ENCODE measurements around the gene CTSZ. TPM values are rescaled to one million over a fixed set of nuclear protein-coding genes. Genes with fewer than 3 reads are reported as not detected.
A peak's percentile ranks its signal among the peaks of the same experiment; 100 is the strongest.
"Not testable (repeated sequence)": the region's sequence is repeated elsewhere in the genome, so short reads cannot be mapped to it uniquely, and the experiment has no call there.

Gene CTSZ
- 100 to 1,000 TPM; 283 to 307 TPM for total RNA-seq
- long read RNA-seq, partial matches to known transcripts: 2 of 10 reads
- long read RNA-seq, other reads (novel, unspliced or antisense): 5 of 10 reads

DNA sequence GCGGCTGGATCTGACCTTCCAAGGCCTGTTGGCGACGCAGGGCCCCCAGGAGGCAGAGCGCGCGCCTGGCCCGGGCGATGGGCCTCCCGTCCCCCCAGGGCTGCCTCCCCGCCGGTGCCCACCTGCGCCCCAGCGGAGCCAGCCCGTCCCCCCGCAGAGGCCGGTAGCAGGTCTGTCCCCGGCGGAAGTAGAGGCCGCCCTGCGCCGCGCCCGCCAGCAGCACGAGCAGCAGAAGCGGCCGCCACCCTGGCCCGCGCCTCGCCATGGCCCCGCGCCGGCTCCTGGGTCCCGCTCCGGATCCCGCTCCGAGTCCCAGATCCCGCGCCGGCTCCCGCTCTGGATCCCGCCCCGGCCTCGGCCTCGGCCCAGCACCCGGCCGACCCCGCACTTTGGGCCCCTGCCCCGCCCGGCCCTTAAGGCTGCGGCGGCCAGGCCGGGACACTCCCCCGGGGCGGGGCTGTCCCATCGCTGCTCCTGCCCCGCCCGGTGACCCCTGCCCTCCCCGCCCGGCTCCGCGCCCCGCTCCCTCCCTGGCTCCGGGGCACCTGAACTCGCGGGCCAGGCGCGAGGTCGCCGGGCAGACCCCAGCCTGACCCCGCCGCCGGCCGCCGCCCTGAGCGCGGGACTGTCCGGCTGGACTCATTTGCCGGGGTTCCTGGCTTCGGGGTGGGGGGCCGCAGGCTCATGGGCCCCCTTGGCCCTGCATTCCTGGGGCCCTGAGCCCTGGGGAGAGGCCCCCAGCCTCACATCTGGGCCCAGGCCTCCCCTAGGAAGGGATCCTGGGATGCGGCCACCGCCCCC is at the start of gene CTSZ:
CTSZ (minus strand) TSS at position 391 of the 801 bp plus-strand sequence; CDS start at position 265, 126 bp downstream.
- peak; percentile 74 for ATAC-seq
- intact Hi-C loops (cut with DNase I, micrococcal nuclease): no loop called here
- DNase-seq: peak; percentile 79 to 88

DNA sequence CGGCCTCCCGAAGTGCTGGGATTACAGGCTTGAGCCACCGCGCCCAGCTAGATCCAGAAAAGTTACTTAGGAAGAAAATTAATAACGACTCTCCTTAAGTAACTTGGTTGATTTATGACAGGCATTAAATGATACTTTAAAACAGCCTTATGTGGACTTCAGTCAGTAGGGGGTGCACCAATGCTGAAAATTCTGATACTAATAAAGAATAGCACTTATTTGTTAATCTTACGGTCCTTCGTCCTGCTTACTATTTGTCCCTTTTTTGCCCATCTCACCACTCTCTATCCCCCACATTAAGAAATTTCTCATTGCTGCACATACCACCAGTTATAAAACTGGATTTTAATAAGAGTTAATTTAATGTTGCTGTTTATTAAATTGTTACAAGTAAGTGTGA is 48.2 kb upstream of the CTSZ start:
- ATAC-seq: no peak
- no peak for DNase-seq
- intact Hi-C loops (cut with DNase I, micrococcal nuclease): no loop called here

DNA sequence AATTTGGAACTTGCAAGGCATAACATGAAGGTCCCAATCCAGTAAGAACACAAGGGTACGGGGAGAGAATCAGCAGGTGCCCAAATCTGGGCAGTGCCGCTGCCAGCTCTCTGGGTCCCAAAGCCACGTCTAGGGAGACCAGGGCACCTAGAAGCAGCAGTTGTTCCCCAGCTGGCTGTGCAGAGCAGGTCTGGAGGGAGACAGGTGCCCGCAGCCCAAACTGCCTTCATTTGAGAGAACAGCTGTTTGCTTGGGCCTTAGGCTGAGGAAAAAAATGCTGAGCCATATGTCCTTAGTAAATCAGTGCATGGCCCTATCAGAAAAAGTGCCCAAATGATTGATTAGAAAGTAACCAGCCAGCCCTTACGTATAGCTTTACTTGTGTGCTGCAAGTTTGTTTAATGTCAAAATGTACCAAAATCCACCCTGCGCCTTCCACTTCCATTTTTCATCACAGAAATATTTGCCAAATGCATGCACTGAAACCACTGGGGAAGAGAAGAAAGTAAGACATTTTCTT is 44.7 kb upstream of the CTSZ start:
- intact Hi-C loops (cut with DNase I, micrococcal nuclease): no loop called here
- DNase-seq: no peak
- no peak for ATAC-seq

DNA sequence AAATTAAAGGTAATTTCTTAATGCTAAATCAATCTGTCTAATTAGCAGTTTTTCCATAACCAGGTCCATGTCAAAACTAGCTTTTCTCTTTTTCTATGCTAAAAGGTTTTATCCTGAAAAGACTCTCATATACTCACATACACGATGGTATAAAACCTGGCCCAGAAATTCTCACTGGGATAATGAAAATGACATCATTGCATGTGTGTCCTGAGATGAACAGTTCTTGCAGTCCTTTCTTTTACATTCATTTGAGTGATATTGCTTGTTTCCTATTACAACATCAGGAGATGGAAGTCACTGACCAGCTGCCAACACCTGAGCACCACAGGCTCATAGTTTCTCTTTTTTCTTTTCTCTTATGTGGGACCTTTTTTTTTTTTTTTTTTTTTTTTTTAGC is 43.4 kb upstream of the CTSZ start:
- DNase-seq: no peak
- intact Hi-C loops (cut with DNase I, micrococcal nuclease): no loop called here
- no peak for ATAC-seq

DNA sequence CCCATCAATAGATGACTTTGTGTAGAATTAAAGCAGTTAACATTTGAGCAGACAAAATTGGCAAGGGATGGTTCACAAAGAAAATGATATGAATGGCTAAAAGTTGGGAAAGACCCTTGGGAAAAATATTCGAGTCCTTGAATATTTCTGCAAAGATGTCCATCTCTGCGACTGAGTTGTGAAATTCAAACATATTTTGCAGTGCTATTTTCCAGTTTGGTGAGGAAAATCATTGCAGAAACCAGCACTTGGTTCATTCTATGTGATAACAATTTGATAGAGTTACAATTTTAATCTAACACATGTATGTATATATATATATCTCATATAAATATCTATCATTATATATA is 41.6 kb upstream of the CTSZ start:
- intact Hi-C loops (cut with DNase I, micrococcal nuclease): no loop called here
- no peak for DNase-seq
- ATAC-seq: no peak

DNA sequence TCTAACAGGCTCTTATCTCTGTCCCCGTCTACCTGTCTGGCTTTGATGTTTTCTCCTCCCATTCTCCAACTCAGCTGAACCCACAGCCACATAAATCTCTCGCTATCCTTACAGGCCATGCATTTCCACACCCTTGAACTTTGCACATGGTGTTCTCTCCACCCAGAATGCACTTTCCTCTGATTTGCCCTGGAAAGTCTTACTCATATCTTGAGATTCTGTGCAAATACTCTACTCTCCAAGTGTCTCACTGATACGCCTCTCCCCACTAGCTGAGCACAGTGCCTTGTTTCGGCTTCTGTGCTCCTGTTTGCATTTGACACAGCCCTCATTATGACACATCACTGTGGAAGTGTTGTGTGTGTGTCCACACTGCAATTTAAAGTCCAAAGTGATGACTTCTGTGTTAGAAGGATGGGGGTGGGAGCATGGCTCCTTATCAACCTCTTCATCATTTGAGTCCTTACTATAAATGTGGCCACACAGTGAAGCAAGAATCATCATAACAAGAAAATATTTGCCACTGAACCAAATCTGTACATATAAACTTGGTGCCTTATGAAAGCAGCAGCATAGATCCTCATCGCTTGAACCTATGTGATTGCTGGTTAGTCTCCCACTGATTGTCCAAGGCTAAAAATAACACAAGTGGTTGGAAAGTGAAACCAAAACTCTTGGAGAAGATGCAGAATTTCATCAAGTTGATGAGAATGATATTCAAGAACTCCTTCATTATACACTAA is 41.1 kb upstream of the CTSZ start:
- DNase-seq: peak in 1 of 2 donors; percentile 57
- intact Hi-C loops (cut with DNase I, micrococcal nuclease): no loop called here

DNA sequence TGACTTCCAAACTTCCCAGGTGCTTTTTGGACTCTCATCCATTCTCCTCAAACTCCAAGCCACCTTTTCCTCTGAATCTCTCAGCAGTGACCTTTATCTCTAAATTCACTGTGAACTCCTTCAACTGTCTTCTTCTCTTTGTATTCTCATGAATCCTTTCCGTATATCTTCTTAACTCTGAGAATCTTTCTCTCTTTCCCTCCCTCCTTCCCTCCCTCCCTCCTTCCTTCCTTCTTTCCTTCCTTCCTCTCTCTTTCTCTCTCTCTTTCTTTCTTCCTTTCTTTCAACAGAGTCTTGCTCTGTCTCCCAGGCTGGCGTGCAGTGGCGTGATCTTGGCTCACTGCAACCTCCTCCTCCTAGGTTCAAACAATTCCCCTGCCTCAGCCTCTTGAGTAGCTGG is 39.8 kb upstream of the CTSZ start:
- intact Hi-C loops (cut with DNase I, micrococcal nuclease): no loop called here

More for the DNA sequence above, 41.1 kb upstream of the CTSZ start:
- ATAC-seq: peak; percentile 89

DNA sequence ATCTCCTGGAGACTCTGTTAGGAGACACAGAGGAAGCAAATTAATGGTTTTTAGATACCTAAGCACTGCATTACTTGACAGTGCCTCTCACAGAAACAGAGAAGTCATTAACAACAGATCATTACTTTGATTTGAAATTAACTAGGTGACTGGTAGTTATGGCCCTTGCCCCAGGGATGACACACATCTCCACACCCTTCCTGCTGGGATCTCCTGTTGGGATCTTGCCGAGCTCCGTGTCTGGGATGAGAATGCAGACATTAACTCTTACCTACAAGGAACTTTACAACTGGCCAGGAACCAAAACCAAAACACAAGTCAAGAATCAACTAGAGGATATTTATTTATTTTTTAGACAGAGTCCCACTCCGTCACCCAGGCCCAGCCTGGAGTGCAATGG is 37.7 kb upstream of the CTSZ start:
- ATAC-seq (no peak), DNase-seq (no peak)
- intact Hi-C loops (cut with DNase I, micrococcal nuclease): no loop called here

More for the DNA sequence above, 39.8 kb upstream of the CTSZ start:
- ATAC-seq (no peak), DNase-seq (no peak)

DNA sequence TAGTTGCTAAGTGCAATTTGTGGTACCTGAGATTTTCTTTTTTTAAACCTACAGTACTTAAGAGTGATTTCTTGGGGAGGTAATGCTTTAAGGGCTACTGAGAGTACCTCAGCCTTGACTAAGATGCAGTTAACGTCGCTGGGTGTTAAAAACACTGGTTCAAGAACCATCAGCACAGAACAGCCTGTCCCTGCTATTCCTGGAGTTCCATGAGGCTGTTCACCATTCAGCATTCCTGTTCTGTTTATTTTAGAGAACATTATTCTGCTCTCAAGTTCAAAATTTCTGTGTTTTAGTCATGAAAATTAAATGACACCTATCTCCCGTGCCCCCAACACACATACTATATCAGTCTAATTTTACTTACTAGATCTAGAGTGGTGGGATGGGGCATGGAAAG is 37.2 kb upstream of the CTSZ start:
- ATAC-seq (no peak), DNase-seq (no peak)
- intact Hi-C loops (cut with DNase I, micrococcal nuclease): no loop called here

DNA sequence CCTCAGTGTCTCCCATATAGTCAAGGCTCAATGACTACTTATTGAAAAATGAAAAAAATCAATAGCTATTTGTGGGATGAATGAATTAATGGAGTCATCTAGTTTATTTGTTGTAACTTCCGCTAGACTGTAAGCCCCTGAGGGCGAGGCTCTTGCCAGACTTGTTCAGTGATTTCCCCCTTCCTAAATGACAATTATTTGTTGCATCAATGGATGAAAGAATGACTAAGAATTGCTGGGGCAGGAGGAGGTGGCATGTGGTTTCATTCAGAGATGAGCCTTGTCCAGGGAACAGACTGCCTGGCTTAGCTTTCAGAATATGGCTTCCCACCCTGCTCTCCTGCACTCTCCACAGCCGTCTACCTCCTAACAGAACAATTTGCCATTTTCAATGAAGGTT is 36.6 kb upstream of the CTSZ start:
- no peak for DNase-seq
- intact Hi-C loops (cut with DNase I, micrococcal nuclease): no loop called here
- ATAC-seq: no peak

DNA sequence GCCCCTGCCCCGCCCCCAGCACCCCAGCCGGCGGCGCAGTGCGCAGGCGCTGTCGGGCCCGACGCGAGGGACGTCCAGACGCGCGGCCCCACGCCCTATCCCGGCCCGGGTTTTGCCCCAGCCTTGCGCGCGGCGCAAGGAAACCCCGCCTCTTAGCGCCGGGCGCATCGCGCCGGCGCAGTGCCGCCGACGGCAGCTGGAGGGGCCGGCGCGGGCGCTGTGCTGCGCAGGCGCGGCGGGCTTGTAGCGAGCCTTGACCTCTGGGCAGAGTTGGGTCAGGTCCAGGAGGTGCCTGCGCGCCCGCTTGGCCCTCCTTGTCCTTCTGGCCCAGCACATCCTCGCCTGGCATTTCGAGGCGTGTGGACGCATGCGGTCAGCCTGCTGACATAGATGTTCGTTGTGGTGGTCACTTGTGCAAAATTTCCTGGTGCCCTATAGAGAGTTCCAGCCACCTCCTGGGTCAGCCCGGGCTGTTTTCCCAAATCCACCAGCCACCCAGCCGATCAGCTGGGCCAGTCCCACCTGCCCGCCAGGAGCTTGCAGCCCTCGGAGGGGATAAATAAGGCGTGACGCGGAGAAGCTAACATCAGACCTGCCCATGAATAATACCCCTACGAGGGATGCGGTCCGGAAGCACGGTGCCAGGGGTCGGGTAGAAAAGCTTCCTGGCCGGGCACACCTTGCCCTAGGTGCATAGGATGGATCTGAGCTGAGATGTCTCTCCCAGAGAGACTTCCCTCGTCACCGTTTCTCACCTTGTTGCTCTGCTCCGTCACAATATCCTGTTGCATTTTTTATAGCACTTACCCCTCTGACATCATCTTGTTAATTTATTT is 36.0 kb upstream of the CTSZ start:
- intact Hi-C loops (cut with DNase I, micrococcal nuclease): no loop called here
- DNase-seq (peak; percentile 92 to 94), ATAC-seq (peak; percentile 87)

DNA sequence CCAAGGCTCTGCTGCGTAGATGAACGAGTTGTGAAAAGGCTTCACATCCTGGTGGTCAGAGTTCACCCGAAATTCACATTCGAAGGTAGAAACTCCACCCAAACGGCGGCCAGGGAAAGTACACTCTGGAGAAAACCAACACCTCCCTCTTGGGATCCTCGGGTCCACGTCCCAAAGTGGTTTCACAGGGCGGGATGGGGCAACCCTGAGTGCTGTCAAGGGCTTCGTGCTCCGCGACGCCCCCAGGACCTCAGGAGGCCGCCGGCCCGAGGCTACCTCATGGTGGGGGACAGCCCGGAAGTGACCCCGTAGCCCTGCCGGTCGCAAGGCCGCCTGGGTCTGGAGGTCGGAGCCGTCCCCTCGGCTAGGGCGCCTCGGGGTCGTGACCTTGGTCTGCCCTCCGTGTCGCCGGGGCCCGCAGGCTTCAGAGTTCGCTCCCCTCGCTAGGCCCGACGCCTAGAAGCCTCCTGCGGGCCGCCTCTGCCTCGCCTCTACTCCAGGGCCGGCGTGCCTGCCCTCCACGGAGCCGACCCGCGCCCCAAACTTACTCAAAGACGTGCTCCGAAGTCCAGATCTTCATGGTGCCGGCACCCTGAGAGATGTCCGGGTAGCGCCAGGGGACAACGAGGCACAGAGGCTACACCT is 35.2 kb upstream of the CTSZ start, which contains the start of gene PRELID3B:
PRELID3B (minus strand) TSS at position 636 of the 645 bp plus-strand sequence; CDS start at position 580, 56 bp downstream.
- intact Hi-C loops (cut with DNase I, micrococcal nuclease): no loop called here
- ATAC-seq (peak; percentile 59), DNase-seq (peak; percentile 44 to 65)

DNA sequence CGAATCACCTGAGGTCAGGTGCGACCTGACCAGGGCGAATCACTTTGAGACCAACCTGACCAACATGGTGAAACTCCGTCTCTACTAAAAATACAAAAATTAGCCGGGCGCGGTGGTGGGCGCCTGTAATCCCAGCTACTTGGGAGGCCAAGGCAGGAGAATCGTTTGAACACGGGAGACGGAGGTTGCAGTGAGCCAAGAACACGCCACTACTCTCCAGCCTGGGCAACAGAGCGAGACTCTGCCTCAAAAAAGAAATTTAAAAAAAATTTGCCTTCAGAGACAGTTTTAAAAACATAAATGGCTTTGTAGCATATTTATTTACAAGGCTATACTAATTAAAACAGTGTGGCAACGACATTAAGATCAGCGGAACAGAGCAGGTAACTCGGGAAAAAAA is 34.4 kb upstream of the CTSZ start:
- ATAC-seq; DNase-seq; intact Hi-C loops (cut with DNase I, micrococcal nuclease): not testable (repeated sequence)

DNA sequence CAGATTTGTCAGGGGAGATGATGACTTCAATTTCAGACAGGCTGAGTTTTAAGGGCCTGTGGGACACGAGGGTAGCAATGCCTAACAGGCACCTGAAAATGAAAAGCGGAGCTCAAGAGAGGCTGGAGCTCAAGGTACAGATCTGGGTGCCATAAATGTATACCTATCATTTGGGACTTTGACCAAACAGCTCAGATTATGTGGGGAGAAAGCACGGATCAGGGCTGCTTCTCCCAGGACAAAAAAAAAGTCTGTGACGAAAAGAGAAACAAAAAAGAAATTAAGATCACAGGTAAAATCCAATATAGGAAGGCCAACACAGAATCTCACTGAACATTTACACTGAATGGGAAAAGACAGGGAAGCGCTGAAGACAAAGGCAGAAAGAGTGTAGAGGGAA is 33.6 kb upstream of the CTSZ start:
- intact Hi-C loops (cut with DNase I, micrococcal nuclease): no loop called here

DNA sequence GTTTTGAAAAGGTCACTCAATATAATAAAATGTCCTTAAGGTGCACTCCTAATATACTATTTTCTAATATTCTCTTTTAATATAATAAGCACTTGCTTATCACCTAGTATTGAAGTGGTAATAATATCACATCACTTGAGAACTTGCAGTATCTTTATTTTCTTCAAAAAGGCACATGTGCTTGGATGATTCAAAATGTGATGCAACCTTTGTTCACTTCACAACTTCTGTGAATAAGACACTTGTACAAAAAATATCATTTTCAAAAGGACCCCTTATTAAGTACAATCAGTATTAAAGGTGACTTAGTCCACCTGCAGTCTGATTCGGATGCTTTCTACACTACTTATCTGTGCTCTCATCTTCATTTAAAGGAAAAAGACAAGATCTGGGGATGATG is 32.2 kb upstream of the CTSZ start:
- no peak for DNase-seq
- intact Hi-C loops (cut with DNase I, micrococcal nuclease): no loop called here
- ATAC-seq: no peak

More for the DNA sequence above, 33.6 kb upstream of the CTSZ start:
- DNase-seq (no peak), ATAC-seq (peak; percentile 46)

DNA sequence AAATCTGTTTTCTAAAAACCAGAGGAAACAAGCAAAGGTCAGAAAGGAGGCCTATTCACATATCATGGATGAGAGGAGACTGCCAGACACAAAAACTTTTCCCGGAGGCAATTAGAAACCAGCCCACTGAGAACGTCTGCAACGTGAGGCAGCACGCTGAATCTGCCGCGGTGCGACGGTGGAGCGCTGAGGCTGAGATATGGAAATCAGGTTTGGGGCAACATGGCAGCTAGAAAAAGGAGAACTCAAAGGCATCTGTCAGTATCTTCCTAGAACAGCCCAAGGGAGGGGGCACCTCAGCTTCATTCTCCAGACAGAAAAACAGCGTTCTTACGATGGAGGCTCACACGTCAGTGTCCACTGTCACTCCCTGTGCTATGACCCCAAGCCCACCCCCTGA is 30.3 kb upstream of the CTSZ start:
- ATAC-seq (no peak), DNase-seq (no peak)
- intact Hi-C loops (cut with DNase I, micrococcal nuclease): no loop called here

DNA sequence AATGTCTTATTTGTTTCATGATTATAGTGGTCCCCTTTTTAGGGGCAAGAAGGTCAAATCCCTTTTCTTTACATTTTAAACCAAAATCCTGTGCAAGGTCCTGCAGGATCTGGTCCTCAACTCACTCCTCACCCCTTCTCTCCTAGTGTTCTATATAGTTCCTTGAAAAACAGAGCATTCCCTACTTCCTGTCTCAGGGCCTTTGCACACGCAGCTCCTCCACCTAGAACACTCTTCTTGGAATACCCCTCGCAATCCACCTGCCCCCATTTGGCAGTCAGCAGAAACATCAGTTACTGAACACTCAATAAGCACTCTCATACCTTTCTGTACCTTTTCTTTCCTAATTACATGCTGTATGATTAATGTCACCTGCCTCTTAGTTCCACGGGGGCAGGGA is 28.3 kb upstream of the CTSZ start:
- intact Hi-C loops (cut with DNase I, micrococcal nuclease): no loop called here
- DNase-seq: no peak
- ATAC-seq: no peak

DNA sequence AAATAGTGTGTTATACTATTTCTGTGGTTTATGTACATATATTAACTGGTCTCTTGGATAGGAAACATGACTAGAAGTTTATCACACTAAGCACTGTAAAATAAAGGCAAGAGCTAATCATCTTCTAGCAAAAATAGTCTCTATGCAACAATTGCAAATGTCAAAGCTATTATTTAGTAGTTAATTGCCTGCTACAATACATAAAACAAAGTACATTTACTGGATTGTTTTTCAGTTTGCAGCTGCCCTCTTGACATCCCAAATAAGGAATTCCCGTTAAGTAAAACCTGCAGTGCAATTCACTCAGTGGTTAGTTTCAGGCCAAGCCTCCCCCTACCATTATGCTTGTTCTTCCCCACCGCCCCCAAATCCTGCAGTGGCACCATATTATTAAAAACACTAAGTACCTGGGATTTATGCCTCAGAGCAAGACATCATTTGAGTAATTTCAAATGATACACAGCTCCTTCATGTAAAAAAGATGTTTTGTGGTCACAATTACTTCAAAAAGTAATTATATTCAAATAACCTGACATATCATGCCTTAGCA is 26.6 kb upstream of the CTSZ start:
- DNase-seq (no peak), ATAC-seq (no peak)
- intact Hi-C loops (cut with DNase I, micrococcal nuclease): no loop called here

All from left colon (tissue), 2 donors.